Right cardiac atrium (tissue), 5 donors: ENCODE results near the gene FBXW10. TPM values are rescaled to one million over a fixed set of nuclear protein-coding genes. Genes with fewer than 3 reads are reported as not detected.
"Not testable (repeated sequence)": the region's sequence is repeated elsewhere in the genome, so short reads cannot be mapped to it uniquely, and the experiment has no call there.

Experiments used
- ATAC-seq, 2 donors: fragments of 200-7000 bp; cut with Tn5 transposase; one replicate each; pipeline versions ENCODE4 v1.8.0 to v1.9.1; 2020; ENCODE audit warnings: moderate library complexity in 2 of 2, mild to moderate bottlenecking in 1 of 2
- DNase-seq, 3 donors: peaks; one replicate each; pipeline ENCODE4 v3.0.0-alpha.2; 2020
- H3K27ac ChIP-seq: one replicate; pipeline ENCODE4 v1.5.1; 2013; ENCODE audit warnings: mild to moderate bottlenecking, low read length, control low read depth, moderate library complexity
- H3K27me3 ChIP-seq: one replicate; pipeline ENCODE4 v1.6.1; 2013; ENCODE audit not compliant: control insufficient read depth, insufficient read depth
- H3K4me1 ChIP-seq: one replicate; pipeline ENCODE4 v1.6.1; 2013; ENCODE audit warnings: low read length; ENCODE audit not compliant: control insufficient read depth, insufficient read depth
- H3K4me3 ChIP-seq: one replicate; pipeline ENCODE4 v1.5.1; 2013; ENCODE audit warnings: low read length, control low read depth
- H3K9me3 ChIP-seq: one replicate; pipeline ENCODE4 v1.6.1; 2013; ENCODE audit warnings: low read length; ENCODE audit not compliant: control insufficient read depth
- WGBS: extraction: QIAGEN DNeasy Blood & Tissue Kit; methylation state at CpG from one replicate; pipeline ENCODE4 v1.1.7; 2013; 5-methylcytosine and 5-hydroxymethylcytosine counted together
- intact Hi-C, 4 donors: fragments of 100-400 bp; cut with DNase I; formaldehyde crosslinking; loops; one replicate each; pipeline versions ENCODE4 v1.11.0 to v1.14.0; 2022 to 2023
- polyA plus RNA-seq: library from polyadenylated mRNA; stranded (reverse); fragments of 200-250 nt; gene quantifications from one replicate; pipeline ENCODE4 v1.2.3, GENCODE V29; 2013
- total RNA-seq, 4 donors: library from RNA; stranded (reverse); fragmentation: NEBNext Ultra II Directional; extraction: Animal tissue kit (Norgen Biotek cat#: 25700); gene quantifications; one replicate each; pipeline ENCODE4 v1.2.1, GENCODE V29; 2021
- donor health status: healthy with polysubstance abuse.
- donor health status: DM: no; HTN: yes; CAD: no.
- donor health status: DM: no; HTN: no; CAD: no.
- donor health status: DM: no; HTN: yes; CAD: no; lungs with severe emphysema.
- donor health status: DM: yes; HTN: yes; CAD: no.

FBXW10 gene
- total and polyA plus RNA-seq, 5 donors: 0.11 to 0.26 (median 0.17) TPM

GRCh38 chr17:18721775-18722547 lies 21.9 kb upstream of the FBXW10 start:
- DNase-seq, H3K27ac ChIP-seq, H3K27me3 ChIP-seq, H3K4me1 ChIP-seq, intact Hi-C loops, H3K9me3 ChIP-seq, H3K4me3 ChIP-seq: not testable (repeated sequence)
- peak; percentile 76 to 78 for ATAC-seq
- WGBS: 76% methylated on average over 2 of the region's 12 CpGs

GRCh38 chr17:18722612-18723011 lies 21.2 kb upstream of the FBXW10 start:
- intact Hi-C loops, H3K4me3 ChIP-seq, H3K27me3 ChIP-seq, ATAC-seq, H3K9me3 ChIP-seq, H3K4me1 ChIP-seq, DNase-seq, H3K27ac ChIP-seq: not testable (repeated sequence)
- WGBS: 74% methylated on average over 5 of the region's 5 CpGs

GRCh38 chr17:18723509-18723908 lies 20.3 kb upstream of the FBXW10 start:
- intact Hi-C loops, DNase-seq, H3K27ac ChIP-seq, H3K4me1 ChIP-seq, H3K27me3 ChIP-seq, H3K4me3 ChIP-seq, H3K9me3 ChIP-seq, ATAC-seq: not testable (repeated sequence)
- WGBS: 82% methylated on average over 1 of the region's 1 CpG

- H3K9me3 ChIP-seq, H3K27me3 ChIP-seq, H3K4me3 ChIP-seq, H3K27ac ChIP-seq, H3K4me1 ChIP-seq, DNase-seq, intact Hi-C loops: not testable (repeated sequence)
- WGBS: 94% methylated on average over 1 of the region's 1 CpG
- ATAC-seq: peak in 1 of 2 donors; percentile 36
Observed at GRCh38 chr17:18732438-18732837, 11.4 kb upstream of the FBXW10 start.

- H3K9me3 ChIP-seq, H3K4me1 ChIP-seq, DNase-seq, H3K4me3 ChIP-seq, H3K27ac ChIP-seq, intact Hi-C loops, H3K27me3 ChIP-seq: not testable (repeated sequence)
- whole genome bisulfite sequencing: 56% methylated on average over 4 of the region's 4 CpGs
- peak; percentile 76 to 83 for ATAC-seq
Observed at GRCh38 chr17:18733350-18733749, 10.5 kb upstream of the FBXW10 start.

- WGBS: 65% methylated on average over 7 of the region's 7 CpGs
- H3K4me1 ChIP-seq, intact Hi-C loops, H3K9me3 ChIP-seq, H3K27me3 ChIP-seq, H3K4me3 ChIP-seq, ATAC-seq, DNase-seq, H3K27ac ChIP-seq: not testable (repeated sequence)
Observed at GRCh38 chr17:18739616-18740391, 4.0 kb upstream of the FBXW10 start.

GRCh38 chr17:18741228-18741627 lies 2.6 kb upstream of the FBXW10 start:
- 69% methylated on average over 3 of the region's 6 CpGs for WGBS
- H3K27ac ChIP-seq, H3K9me3 ChIP-seq, intact Hi-C loops, H3K4me3 ChIP-seq, H3K27me3 ChIP-seq, DNase-seq, H3K4me1 ChIP-seq: not testable (repeated sequence)
- ATAC-seq: peak; percentile 49 to 83

GRCh38 chr17:18744726-18745125 lies 872 bp downstream of the FBXW10 start:
- WGBS: 64% methylated on average over 4 of the region's 4 CpGs
- H3K9me3 ChIP-seq, ATAC-seq, H3K4me3 ChIP-seq, H3K27me3 ChIP-seq, H3K27ac ChIP-seq, H3K4me1 ChIP-seq, DNase-seq, intact Hi-C loops: not testable (repeated sequence)

GRCh38 chr17:18746551-18746950 lies 2.7 kb downstream of the FBXW10 start:
- intact Hi-C loops, DNase-seq, H3K4me1 ChIP-seq, H3K27ac ChIP-seq, H3K4me3 ChIP-seq, H3K27me3 ChIP-seq, H3K9me3 ChIP-seq, ATAC-seq: not testable (repeated sequence)
- 69% methylated on average over 3 of the region's 3 CpGs for WGBS

GRCh38 chr17:18747501-18747900 lies 3.6 kb downstream of the FBXW10 start:
- DNase-seq, H3K4me1 ChIP-seq, H3K27me3 ChIP-seq, intact Hi-C loops, H3K27ac ChIP-seq, ATAC-seq, H3K9me3 ChIP-seq, H3K4me3 ChIP-seq: not testable (repeated sequence)
- 54% methylated on average over 6 of the region's 6 CpGs for WGBS

- H3K4me3 ChIP-seq, H3K27me3 ChIP-seq, intact Hi-C loops, H3K9me3 ChIP-seq, H3K27ac ChIP-seq, ATAC-seq, DNase-seq, H3K4me1 ChIP-seq: not testable (repeated sequence)
- WGBS: 85% methylated on average over 1 of the region's 1 CpG
Observed at GRCh38 chr17:18750242-18750641, 6.4 kb downstream of the FBXW10 start.
